ENCODE data around the gene KRTAP4-8. TPM values are rescaled to one million over a fixed set of nuclear protein-coding genes. Genes with fewer than 3 reads are reported as not detected.

Gene KRTAP4-8
- total and polyA plus RNA-seq, 2 of the 13 experiments (the other 11 are each of a cell fraction or from before 2014, with no cell fraction given), result not detected

GRCh38 chr17:41052566-41052965, 45.4 kb downstream of the KRTAP4-8 start:
- H3K4me1 ChIP-seq (ENCODE audit: insufficient read depth, low read length), result peaks cover 17% of the 10 kb centered on the region
- H3K9me3 ChIP-seq (ENCODE audit: low read length), result no peaks in the 10 kb centered on the region
- H3K4me2 ChIP-seq (ENCODE audit: low read depth, low read length), result no peak overlapping the region
- CTCF ChIA-PET (ENCODE audit: low intra/inter-chr PET ratio, low total read pairs), result no interaction called here
- H3K36me3 ChIP-seq (replicated peaks in 1 of 2; ENCODE audit: control insufficient read depth in 1 of 2, insufficient read depth in 2 of 2, low read length in 2 of 2), result no peaks in the 10 kb centered on the region
- intact Hi-C loops (cut with micrococcal nuclease; ENCODE audit: unreplicated experiment) (no loop called here), in situ Hi-C loops (cut with HindIII; ENCODE audit: extremely low pct_ligation_motif_present, low pct_unique_long_range_greater_than_20kb) (loop anchor here (10.0 kb wide), 1 partner anchor 98 kb away; no protein-coding TSS in a partner anchor)
- POLR2A ChIA-PET, result no interaction called here
- H3K27ac ChIP-seq (ENCODE audit: extremely low read length, insufficient read depth, low read length), result no peak overlapping the region
- H3K4me3 ChIP-seq (replicated peaks in 1 of 3; ENCODE audit: insufficient read depth in 1 of 3, low read depth in 2 of 3, low read length in 3 of 3), result no peak overlapping the region
- no peak overlapping the region for H3K9ac ChIP-seq (ENCODE audit: insufficient read depth, low read depth, low read length)
- DNase-seq (ENCODE audit: low spot score), result no peak
- no peaks in the 10 kb centered on the region for H3K27me3 ChIP-seq (ENCODE audit: control insufficient read depth in 1 of 2, insufficient read depth in 2 of 2, low read length in 2 of 2)
- no TSS peak for BruUV-seq (replicated peaks)
- H2AFZ ChIP-seq (ENCODE audit: low read length), result no peak overlapping the region
- no peak for ATAC-seq
- no peaks in the 10 kb centered on the region for H4K20me1 ChIP-seq (ENCODE audit: insufficient read depth, low read length)
- H3K79me2 ChIP-seq (ENCODE audit: insufficient read depth, low read length), result no peaks in the 10 kb centered on the region
- FAIRE-seq, result no peak
- no peak for TF ChIP-seq ZNF276 (CRISPR knock-in tag; IDR thresholded peaks at IDR 0.05; ENCODE audit: low read depth)
- no peak for TF ChIP-seq TSC22D2 (CRISPR knock-in tag; IDR thresholded peaks at IDR 0.05; ENCODE audit: borderline replicate concordance)
- TF ChIP-seq TARDBP (CRISPR knock-in tag; IDR thresholded peaks at IDR 0.05), result no peak
- TF ChIP-seq ZNF841 (CRISPR knock-in tag; IDR thresholded peaks at IDR 0.05; ENCODE audit: borderline replicate concordance), result no peak
- TF ChIP-seq ZNF333 (CRISPR knock-in tag; IDR thresholded peaks at IDR 0.05; ENCODE audit: borderline replicate concordance), result no peak
- no peak for TF ChIP-seq SP4 (CRISPR knock-in tag; IDR thresholded peaks at IDR 0.05)
- TF ChIP-seq ZNF678 (CRISPR knock-in tag; IDR thresholded peaks at IDR 0.05), result no peak
- TF ChIP-seq ZNF619 (CRISPR knock-in tag; IDR thresholded peaks at IDR 0.05), result no peak
- no peak for TF ChIP-seq TFDP2 (CRISPR knock-in tag; IDR thresholded peaks at IDR 0.05)
- TF ChIP-seq PRDM4 (CRISPR knock-in tag; IDR thresholded peaks at IDR 0.05; ENCODE audit: borderline replicate concordance), result no peak
- TF ChIP-seq SAFB2 (CRISPR knock-in tag; IDR thresholded peaks at IDR 0.05; ENCODE audit: borderline replicate concordance, low read depth), result no peak
- TF ChIP-seq FLYWCH1 (CRISPR knock-in tag; IDR thresholded peaks at IDR 0.05), result no peak
- TF ChIP-seq FOXJ3 (CRISPR knock-in tag; IDR thresholded peaks at IDR 0.05; ENCODE audit: borderline replicate concordance), result no peak
- no peak for TF ChIP-seq ONECUT2 (CRISPR knock-in tag; IDR thresholded peaks at IDR 0.05)
- no peak for TF ChIP-seq ZNF124 (CRISPR knock-in tag; IDR thresholded peaks at IDR 0.05)
- no peak for TF ChIP-seq REPIN1 (CRISPR knock-in tag; IDR thresholded peaks at IDR 0.05; ENCODE audit: borderline replicate concordance, low read depth)
- no peak for TF ChIP-seq HNF4G (IDR thresholded peaks at IDR 0.05; ENCODE audit: borderline replicate concordance, low read depth, low read length)
- TF ChIP-seq HNF4G (CRISPR knock-in tag; IDR thresholded peaks at IDR 0.05; ENCODE audit: borderline replicate concordance, low read depth), result no peak
- no peak for TF ChIP-seq NR3C1 (CRISPR knock-in tag; IDR thresholded peaks at IDR 0.05)
- TF ChIP-seq SKI (IDR thresholded peaks at IDR 0.05; ENCODE audit: partially characterized antibody), result no peak

Measured in HepG2 (cell line).